GM21723 (cell line): ENCODE data around the gene TPO.
"Not testable (repeated sequence)": the region's sequence is repeated elsewhere in the genome, so short reads cannot be mapped to it uniquely, and the experiment has no call there.

Experiments used
- ATAC-seq: cut with Tn5 transposase; IDR thresholded peaks from one replicate; pipeline ENCODE4 v1.9.1; 2021; ENCODE audit warnings: mild to moderate bottlenecking, moderate library complexity; ENCODE audit not compliant: unreplicated experiment

The TPO gene

DNA sequence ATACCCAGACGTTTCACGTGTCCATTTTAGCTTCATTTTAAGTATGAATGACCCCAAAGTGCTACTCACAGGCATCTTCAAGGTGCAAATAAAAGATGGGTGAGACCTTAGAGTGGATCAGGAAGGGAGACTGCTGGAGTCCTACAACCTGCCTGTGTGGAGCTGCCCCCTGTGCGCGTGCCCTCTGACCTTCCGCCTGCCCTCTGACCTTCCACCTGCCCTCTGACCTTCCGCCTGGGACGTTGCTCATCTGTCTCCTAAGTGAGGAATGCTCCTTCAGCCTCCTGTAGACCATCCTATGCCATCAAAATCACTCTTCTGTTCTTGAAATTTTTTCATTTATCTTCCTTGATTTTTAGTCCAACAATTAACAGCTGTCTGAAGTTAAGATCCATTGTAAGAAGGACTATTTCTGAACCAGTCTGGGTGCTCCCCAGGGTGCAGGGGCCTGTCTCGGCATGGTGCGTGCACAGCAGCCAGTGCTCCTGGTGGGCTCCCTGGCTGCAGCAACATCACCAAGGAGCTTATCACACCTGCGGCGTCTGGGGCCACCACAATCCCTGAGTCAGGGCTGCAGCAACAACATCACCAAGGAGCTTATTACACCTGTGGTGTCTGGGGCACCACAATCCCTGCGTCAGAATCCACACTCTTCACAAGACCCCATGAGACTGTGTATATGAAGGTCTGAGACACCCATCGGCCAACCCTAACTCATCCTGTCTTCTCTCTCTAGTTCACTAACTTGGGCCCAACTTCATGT, 86.0 kb downstream of the TPO start:
- ATAC-seq, result no peak

DNA sequence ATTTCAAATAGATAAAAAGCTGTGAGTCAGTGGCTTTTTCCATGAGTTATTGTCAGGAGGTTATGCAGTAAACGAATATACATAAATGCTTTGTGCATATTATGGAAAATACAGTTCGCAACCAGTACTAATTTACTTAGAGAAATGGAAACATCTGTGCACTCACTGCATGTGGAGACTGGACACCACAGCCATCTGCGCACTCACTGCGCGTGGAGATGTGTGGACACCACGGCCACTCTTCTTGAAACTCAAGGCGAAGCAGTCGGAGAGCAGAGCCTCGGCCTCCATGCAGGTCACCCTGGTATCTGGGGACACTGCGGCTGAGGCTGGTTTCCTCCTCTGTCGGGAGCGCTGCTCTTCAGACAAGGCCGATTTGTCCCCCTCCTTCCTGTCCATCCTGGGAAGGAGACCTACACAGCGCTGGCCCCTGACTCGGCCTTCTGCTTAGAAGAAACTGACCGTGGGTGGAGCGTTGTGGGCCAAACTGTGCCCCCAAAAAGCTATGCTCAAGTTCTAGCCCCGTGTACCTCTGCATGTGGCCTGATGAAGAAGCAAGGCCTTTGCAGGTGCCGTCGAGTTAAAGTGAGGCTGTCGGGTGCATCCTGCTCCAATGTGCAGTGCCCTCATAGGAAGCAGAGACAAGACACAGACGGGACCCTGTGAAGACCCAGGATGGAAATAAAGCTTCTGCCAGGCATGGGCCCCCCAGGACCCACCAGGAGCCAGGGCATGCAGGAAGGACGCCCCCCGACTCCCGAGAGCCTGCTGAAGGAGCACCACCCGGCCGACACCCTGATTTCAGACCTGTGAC, 88.0 kb downstream of the TPO start:
- ATAC-seq, result no peak

DNA sequence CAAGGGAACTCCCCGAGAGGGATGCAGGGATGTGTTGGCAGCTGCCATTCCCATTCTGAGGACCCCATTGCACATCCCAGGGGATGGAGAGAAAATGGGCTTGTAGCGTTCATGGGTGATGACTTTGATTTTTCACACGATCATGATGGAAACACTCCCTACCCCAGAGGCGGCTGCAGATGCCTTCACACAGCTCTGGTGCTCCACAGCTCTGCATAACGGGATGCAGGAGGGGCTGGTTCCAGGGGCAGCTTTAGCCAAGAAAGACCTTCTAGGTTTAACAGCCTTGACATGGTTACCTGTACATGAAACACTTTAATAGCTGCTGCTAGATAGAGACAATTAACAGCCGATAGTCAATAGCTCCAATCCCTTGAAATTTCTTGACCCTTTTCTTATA, 88.7 kb downstream of the TPO start:
- ATAC-seq, result no peak

DNA sequence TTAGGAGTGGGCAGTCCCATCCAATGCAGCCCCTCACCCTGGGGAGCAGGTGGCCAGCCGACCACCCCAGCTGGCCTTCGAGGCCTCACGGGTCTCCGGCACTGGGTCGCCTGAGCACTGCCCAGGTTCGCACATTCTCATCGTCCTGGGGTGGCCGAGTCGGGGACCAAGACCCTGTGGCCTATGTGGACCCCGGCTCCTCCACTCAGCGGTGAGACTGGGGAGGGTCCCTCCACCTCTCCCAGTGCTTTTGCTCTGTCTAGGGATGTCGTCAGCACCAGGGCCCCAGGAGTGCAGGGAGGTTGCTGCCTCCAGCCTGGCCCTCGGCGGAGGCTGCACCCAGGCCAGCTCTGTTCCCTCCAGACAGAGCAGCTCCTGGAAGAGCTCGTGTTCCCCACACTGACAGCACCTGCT, 89.6 kb downstream of the TPO start:
- no peak for ATAC-seq

DNA sequence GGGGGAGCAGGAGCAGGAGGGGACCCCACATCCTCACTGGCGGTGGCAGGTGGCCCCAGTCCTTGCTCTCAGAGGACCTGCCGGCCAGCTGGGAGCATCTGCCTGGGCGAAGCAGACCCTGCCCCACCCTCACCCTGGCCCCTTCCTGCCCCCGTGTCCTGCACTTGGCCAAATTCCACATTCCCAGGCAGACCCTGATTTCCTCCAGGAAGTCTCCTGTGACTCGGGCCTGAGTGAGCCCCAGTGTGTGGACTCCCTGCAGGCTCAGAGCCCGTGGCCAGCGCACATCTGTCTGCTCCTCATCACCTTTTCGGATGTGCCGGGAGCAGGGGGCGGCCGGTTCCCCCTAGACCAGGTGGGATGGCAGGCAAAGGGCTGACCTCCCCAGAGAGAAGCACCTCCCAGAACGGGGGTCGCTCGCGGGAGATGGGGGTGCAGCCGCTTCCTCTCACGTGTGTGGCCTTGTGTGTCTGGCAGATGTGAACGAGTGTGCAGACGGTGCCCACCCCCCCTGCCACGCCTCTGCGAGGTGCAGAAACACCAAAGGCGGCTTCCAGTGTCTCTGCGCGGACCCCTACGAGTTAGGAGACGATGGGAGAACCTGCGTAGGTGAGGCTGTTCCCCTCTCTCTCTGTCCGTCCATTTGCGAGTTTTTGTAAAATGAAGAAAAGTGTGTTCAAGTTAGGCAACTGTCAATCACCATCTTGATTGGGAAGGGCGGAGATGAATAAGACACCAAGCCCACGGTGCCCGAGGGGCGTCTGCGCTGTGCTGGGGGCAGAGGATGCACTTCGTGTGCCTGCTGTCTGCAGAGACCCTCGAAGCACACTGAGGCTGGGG, 90.4 kb downstream of the TPO start:
- ATAC-seq, result no peak

DNA sequence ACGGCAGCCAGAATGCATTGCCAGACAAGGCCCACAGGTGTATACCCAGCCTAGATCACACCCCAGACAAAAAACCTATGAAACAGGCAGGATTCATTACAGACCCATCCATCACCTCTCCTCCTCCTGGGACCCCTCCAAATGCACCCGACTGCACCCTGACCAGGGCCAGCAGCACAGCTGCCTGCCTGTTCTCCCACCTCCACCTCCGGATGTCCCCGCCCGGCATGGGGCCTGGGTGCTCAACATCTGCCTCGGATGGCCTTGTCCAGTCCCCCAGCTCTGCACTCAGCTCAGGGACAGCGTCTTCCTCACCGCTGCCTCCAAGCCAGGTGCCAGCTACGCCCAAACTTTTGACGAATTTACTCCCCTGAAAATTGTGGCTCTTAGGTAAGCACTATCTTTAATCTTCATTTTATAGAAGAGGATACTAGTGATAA, 91.1 kb downstream of the TPO start:
- no peak for ATAC-seq

DNA sequence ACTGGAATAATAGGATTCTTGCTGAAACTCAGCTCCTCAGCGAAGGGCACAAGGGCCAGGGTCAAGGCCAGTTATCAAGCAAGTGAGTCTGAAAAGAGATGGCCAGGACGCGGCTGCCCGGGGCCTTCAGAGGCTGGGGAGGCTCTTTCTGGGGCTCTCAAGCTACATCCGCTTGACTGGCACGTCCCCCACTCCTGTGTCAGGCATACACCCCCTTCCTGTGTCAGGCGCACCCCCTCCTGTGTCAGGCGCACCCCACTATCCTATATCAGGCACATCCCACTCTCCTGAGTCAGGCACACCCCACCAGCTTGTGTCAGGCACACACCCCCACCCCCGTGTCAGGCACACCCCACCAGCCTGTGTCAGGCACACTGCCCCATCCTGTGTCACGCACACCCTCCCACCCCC, 91.8 kb downstream of the TPO start:
- no peak for ATAC-seq

DNA sequence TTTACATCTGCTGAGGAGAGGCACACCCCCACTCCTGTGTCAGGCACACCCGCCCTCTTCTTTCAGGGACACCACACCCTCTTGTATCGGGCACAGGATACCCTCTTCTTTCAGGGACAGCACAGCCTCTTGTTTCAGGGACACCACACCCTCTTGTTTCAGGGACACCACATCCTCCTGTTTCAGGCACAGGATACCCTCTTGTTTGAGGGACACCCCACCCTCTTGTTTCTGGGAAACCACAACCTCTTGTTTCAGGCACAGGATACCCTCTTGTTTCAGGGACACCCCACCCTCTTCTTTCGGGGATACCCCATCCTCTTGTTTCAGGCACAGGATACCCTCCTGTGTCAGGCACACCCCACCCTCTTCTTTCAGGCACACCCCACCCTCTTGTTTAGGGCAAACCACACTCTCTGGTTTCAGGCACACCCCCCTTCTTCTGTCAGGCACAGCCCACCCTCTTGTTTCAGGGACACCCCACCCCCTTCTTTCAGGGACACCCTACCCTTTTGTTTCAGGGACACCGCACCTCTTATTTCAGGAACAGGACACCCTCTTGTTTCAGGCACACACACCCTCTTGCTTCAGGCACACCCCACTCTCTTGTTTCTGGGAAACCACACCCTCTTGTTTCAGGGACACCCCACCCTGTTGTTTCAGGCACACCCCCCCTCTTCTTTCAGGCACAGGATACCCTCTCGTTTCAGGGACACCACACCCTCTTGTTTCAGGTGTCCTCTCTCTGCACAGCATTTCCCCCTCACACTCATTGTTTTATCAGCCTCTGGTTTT, 96.2 kb downstream of the TPO start:
- ATAC-seq, result no peak

DNA sequence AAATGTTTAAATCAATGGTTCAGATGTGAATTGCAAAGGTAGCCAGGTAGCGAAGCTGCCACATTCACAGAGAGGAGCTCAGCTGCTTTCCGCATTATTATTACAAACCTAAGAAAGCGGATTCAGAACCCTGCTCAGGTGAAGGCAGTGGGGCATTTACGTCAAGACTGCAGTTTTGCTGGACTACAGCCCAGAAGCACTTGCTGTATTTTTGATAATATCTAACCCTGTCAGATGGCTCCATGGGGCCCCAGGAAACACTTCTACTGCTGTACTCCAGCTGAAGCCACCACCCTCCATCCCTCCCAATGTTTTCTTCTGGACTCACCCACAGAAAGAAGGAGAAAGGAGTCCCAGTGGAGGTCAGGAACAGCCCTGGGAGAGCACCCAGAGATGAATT, 96.9 kb downstream of the TPO start:
- no peak for ATAC-seq

DNA sequence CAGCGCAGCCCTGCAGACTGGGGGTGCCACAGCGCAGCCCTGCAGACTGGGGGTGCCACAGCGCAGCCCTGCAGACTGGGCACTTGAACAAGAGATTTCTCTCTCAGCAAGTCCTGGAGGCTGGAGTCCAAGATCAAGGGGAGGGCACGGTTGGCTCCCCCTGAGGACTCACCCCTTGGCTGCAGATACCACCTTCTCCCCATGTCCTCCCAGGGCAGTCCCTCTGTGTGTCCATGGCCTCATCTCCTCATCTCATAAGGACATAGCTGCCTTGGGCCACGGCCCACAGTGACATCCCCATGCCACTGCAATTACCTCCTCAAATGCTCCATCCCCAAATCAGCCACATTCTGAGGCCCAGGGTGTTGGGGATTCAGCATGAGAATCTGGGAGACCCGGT, 98.2 kb downstream of the TPO start:
- ATAC-seq, result no peak

DNA sequence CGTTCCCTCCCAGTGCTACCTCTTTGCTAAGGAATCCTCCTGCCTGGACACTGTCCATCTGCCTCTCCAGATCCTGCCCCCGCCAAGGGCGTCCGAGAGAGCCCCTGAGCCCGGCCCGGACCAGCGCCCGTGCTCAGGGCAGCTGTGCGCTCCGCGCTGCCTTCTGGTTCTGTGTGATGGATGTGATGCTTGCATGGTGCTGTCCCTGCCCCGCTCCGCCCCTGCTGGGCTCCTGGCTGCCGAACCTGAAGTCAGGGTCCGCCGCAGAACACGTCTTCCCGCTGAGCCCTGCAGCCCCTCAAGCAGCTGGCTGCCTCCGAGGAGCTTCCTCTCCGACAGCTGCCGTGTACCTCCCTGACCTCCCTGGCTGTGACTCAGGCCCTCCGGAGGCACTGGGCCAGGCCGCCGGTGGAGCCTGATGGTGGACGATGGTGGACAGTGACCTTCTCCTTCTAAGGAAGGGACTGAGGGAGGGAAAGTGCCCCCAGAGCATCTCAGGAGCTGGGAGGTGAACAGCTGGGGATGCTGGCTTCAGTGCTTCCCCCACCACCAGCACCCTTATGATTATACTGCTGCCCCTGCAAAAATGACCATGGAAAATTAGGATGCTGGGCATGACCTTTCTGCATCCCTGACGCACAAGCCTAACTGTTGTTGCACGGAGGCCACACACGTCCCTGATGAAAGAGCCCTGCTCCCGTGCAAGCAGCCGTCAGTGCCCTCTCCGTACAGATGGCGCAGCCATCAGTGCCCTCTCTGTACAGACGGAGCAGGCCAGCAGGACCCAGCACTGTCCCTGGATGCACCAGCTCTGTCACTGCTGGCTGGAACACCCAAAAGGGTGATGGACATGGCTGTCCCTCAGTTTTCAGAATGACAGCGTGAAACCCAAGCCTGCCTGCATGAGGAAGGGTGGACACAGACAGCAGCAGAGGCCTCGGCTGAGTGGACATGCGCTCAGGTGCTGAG, 99.3 kb downstream of the TPO start:
- no peak for ATAC-seq

DNA sequence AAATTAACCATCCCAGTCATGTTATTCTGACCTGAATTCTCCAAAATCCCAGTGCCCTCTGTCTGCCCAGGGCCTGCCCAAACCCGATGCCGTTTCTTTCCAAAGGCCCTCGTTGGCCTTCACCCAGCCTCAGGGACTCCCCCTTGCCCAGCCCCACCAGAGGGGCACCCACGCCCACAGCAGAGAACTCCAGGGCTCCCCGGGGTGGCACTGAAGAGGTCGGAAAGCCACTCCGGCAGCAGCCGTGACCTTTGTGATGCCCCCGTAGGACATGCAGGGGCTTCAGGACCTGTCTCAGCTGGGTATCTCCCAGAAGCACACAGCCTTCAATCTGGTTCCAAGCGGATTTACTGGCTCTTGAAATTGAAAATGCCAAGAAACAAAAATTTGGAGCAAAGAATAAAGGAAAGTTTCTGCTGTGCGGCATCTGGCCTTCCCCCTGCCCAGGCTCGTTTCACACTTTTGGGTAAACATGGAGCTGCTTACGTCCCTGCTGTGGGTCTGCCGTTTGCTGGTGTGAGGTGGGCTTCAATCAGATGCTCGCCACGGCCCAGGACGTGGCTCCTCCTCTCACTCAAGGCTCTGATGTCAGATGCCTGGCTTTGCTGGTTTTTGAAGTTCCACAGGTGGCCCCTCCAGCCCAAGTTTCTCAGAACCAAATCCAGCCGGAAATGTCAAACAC, 101.3 kb downstream of the TPO start:
- no peak for ATAC-seq

DNA sequence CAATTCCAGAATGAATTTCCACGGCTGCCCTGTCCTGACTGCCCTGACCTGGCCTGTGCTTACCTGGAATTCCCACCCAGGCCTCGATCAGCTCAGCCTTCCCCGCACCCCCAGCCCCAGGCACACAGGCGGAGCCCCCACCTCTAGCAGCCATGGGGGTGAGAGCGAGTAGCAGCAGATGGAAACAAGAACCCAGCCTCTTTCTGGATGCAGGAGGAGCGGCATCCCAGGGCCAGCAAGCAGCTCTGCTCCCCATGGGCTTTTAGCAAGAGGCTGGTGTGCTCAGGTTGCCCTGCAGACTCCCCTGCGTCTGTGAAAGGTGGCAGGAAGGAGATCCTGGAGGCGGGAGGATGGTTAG, 101.8 kb downstream of the TPO start:
- no peak for ATAC-seq

DNA sequence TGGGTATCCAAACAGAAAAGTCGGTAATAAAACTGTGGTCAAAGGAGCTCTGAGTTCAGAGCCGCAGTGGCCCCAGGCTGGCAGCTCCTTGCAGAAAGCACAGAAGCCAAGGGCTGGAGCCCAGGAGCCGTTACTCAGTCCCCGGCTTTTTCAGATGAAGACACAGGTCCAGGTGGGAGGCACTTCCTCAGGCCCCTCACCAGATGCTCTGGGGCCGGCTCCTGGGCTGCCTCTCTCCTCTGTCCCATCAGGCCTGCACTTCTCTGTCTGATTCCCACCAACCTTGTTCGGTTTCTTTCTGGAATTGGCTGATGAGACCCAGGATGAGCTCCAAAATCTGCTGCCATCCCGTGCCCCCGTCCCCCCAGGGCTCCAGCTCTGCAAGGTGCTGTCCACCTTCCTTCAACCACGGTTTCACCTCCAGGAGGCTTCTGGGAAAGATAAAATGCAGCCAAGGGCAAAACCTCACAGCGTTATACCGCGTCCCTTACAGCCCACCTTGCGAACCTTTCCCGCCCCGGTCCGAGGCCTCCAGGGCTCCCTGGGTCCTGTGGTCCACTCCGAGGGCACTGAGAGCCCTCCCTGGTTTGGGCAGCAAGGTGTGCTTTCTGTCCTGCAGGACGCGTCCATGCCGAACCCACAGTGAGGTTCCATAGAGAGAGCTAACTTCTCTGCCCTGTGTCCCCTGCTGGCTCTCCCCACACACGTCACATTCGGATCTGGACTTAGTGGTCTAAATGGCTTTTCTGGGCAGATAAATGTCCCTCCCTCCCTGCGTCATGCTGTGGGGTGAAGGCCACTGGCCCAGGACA, 102.9 kb downstream of the TPO start:
- ATAC-seq, result no peak

DNA sequence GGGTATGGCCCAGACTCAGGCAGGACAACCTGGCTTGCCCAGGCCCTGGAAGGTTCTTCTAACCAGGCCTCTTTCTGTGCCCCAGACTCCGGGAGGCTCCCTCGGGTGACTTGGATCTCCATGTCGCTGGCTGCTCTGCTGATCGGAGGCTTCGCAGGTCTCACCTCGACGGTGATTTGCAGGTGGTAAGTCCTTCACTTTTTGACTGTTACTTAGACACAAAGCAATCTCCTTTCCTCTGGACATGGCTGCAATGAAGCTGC, 103.5 kb downstream of the TPO start:
- no peak for ATAC-seq

DNA sequence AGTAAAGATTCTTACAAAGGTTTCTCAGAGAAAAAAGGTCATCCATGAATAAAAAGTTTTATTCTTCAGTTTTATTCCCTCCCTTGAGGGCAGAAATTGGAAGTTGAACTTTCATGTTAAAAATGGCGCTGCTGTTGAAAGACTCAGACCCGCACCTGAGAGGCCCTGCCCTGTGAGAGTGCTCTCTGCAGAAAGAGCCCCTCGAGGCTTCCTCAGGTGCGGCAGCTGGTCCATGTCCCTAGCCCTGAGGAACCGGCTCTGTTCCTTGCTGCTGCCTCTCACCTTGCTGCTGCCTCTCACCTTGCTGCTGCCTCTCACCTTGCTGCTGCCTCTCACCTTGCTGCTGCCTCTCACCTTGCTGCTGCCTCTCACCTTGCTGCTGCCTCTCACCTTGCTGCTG, 104.0 kb downstream of the TPO start:
- ATAC-seq, result not testable (repeated sequence)

DNA sequence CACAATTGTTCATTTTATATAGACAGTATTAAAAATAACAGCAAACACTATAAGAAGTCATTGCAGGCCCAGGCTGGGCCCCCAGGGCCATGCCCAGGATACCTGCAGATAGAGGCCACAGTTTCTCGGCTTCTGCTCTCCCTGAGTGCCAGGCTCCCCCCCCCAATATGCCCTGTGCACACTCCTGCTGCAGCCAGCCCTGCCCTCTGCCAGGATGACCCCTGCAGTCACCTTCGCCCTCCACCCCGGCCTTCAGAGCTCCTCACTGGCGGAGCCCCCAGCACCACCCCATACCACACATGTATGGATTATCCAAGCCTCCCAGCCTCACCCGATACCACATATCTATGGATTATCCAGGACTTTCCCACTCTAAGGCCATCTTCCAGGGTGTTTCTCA, 104.5 kb downstream of the TPO start:
- ATAC-seq, result no peak

DNA sequence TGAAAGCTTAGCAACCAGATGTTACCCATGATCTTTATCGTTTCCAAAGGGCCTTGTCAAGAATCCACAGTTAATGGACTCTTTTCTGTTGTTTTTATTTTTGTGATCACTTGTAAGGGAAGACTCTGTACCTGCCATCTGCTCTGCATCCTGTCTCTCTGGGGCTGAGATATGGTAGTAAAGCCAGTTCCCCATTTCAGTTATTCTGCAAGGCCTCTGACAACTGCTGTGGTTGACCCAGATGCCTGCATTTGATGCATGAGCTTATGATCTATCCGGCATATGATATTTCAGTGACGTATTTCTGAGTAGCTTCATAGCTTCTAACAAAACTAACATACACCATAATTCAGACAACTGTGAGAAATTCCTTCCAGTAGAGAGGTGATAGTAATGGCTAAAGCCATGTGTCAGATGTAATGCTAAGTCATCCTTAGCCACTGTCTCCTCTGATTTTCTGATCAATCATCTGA, 105.1 kb downstream of the TPO start:
- no peak for ATAC-seq
